G401.6 (cell line): ENCODE results near the gene TMEM9.

Experiments
- FAIRE-seq: peaks from 2 replicates; lab custom pipeline; 2012; peaks lifted over from hg19 to GRCh38; lab: Jason Lieb, UNC

TMEM9 gene

DNA sequence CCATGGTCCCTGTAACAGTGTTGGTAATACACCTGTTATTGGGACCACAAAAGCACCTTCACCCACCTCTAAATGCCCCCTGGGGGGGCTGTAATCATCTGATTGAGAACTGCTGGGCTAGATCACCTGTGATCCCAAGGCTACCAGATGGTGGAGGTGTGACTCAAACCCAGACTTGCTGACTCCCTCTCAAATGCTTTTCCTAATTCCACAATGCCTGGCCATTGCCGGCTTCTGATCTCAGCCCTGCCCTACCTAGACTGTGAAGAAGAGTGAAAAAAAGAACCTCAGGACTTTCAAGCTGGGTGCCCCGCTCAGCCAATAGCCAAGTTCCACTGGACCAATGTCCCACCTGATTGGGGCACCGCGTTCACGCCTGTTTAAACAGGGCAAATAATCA is 9.6 kb downstream of the TMEM9 start:
- FAIRE-seq, result no peak

DNA sequence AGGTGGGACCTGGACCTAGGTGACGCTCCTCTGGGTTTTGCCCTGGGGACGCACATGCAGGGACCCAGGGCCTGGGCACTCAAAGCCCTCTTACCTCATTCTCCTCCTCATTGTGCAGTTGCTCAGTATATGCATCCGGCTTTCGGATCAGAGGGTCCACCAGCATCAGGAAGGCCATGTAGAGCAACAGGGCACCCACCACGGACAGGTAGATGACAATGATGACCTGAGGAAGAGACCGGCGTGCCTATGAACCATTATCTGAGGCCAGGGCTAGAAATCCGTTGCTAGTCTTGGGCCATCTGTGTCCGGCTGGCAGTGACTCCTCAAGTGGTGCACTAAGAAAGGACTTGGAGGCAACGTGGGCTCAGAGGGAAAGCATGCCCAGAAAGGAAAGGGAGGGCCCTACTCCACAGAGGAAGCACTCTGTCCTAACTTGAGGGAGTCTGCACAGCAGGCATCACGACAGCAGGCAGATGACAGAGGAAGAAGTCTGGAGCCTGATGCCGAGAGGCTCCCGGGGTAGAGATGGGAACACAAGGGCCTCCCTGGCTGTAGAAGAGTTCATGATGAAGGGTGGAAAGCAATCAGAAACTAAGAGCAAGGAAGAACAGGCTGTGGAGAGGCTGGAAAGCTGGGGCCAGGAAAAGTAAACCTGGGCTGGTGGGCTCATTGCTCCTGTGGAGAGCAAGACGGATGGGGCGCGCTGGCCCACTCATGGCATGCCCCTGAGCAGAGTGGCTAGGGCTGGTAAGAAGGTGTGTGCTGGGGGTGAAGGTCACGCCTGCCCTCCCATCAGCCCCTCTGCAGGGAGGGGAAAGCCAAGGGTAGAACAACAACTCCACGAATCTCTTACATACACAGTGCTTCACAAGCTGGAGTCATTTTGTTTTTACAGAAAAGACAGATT is 10.3 kb downstream of the TMEM9 start:
- no peak for FAIRE-seq

DNA sequence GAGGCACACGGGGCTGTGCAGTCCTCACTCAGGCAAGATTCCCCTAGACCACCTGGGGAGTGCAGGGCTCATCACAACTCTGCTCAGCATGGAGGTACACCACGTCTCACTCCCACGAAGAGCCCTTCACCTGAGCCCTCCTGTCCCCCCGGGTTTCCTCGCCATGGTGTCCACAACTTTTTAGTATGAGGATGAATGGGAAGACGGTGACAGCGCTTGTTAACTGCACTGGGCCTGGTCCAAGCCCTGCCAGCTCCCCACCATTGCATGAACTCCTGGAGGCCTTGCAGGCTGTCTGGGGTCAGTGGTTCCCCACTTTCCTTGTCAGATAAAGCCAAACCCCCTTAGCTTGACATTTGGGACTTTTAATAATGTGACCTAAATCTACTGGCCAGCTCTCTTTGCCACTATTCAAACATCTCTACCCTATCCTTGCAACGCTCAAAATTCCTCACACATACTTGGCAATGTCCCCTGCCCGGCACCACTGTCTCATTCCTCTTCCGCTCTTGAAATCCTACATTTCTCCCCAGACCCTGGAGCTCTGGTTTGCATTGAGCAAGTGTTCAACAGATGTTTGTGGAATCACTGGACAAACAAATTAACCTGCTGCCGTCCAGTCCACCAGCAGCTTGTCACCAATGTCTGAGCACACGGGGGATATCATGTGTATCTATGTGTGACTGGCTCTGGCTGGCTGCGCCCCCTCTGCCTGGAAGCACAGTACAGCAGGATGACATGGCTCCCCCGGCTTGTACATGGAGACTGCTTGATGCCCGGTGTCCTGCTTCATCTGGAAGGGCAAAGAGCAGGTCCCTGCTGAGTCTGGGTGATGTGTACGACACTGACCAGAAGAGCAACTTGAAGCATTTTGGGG is 11.2 kb downstream of the TMEM9 start:
- FAIRE-seq, result no peak

- FAIRE-seq, result no peak
Measured at GRCh38 chr1:201142011-201142848, 12.0 kb downstream of the TMEM9 start.

DNA sequence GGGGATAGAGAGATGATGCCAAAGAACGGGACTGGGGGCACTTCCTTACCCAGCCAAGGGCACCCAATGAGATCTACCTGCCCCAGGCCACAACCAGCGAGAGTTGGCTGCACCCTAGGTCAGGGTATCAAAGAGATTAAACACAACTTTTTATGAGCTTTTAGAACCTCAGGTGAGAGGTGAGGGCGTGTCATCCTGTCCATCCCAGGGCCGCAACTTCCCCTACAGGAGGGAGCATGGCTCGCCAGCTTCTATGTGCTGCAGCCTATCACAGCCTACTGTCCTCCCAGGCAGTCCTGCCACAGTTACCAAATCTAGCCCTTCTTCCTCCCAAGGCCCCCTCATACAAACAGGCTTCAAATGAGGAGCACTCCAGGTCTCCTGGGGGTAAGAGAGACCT is 12.9 kb downstream of the TMEM9 start:
- no peak for FAIRE-seq

DNA sequence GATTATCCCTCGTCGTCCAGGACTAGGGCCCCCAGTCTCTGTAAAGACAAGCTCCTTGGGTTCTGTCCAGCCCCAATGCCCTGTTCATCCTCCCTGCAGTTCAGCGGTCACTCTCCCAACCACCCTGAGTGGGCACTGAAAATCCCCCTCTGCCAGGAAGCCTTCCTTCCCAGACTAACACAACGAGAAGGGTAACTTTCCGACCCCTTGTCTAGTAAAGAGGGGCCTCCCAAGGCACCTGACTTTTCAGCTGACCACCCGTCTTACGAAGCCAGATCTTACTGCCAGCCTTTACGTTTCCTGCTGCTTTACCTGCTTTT is 13.4 kb downstream of the TMEM9 start:
- FAIRE-seq, result no peak

DNA sequence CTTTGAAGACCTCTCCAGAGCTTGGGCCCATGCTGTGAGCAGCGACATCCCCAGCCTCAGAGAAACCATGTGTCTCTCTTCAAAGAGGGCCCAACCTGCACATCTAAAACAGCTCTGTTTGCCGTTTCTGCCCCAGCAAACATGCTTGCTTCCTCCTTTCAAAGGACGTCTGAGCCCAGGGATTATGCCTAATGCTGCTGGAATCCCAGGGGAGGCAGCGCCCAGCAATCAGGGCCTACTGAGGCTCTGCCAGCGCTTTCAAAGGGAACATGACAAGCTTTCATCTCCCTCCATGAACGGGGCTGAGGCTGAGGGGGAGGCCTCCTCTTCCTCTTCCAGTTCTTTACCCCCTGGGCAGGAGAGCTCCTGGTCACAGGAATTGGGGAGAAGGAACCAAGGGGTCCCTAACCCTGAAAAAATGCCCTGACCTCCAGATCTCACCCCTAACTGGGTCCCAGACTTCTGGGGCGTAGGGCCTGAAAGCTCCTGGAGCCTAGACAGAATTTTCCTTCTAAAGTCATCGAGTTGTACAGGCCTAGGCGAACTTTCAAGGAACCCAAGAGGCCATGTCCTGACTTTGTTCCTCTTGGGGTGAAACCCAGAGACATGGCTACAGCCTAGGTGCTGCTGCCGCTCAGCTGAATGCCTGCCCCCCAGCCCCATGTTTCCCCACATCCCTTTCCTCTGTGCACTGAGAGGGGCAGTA is 13.9 kb downstream of the TMEM9 start:
- FAIRE-seq, result no peak

DNA sequence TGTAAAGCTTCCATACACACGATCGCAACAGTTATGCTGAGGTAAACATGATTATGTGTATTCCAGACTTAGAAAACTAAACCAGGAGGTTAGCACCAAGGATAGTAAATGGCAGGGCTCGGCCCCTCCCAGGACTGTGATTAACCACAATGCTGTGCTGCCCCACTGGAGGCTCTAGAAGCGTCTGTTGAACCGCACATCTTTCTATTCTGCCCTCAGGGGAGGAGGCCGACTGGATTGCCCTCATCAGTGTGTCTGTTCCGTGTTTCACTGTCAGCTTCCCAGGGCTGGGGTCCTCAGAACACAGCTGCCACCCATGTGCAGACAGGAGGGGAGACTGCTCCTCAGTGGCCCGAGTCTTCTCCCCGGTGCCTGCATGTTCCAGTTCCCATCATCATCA is 14.5 kb downstream of the TMEM9 start:
- no peak for FAIRE-seq

- FAIRE-seq, result no peak
Measured at GRCh38 chr1:201139306-201139705, 15.0 kb downstream of the TMEM9 start.

DNA sequence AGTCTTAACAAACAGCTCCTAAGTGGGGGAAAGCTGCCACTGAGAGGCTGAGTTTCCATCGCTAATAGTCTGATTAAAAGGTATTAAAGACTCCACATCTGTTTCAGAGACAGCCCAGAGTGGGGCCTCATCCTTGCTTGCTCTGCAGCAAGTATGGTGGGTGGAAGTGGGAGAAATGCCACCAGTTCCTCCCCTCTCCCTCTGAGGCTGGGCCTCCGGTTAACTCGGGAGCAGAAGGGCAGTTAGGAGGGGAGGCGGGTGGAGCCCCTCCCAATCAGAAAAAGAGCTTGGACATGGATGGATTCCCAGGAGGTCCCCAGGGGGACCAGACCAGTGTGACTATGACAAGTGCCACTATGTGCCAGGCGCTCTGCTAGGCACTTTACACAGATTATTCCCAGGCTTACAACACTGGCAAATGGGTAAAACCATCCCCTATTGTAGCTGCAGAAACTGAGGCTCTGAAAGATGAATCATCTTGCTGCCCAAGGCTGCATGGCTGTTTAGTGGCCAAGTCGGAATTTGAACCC is 15.9 kb downstream of the TMEM9 start:
- FAIRE-seq, result no peak

DNA sequence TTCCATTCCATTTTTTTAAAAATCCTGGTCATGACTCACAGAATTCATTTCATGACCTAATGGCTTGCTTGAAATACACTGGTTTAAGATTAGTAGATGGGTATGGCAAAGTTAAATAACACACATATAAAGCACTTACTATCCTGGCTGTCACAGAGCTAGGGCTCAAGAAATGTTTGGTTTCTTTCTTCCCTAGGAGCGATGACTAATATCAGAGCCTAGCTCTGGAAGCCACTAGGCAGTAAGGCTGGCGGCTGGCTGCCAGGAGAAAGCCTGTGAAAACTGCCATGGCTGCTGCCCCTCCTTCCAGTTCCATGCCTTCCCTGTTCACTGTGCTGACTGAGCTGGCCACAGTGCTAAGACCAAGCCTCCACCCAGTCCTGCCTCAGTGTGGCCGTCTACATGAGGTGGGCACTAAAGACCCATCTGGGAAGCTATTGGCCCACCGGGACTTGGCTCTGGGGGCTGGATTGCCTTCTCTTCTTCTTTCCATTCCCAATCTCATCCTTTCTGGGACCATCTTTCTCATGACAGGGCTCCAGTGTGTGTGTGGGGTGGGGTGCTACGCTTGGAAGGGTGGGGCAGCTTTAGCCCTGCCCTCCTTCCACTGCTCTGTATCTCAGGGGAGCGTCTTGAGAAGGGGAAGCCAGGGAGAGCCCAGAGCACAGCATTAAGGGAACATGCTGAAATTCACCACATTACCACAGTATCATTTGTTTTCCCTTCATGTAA is 16.5 kb downstream of the TMEM9 start:
- FAIRE-seq, result no peak

DNA sequence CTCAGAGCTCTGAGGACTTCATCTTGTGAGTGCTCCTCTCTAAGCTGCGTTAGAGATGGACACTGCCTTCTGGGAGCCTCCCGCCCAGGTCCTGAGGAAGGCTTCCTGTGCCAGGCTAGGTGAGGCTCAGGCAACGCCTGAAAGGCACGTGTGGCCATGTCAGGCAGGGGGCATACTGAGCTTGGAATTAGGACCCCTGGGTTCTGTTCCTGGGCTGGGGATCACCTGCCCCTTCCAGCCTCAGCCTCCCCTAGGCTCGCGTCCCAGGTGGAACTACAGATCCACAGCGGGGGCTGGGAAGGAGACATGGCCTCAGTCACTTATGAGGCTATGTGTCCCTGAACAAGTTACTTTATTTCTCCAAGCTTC is 17.3 kb downstream of the TMEM9 start:
- FAIRE-seq, result no peak

DNA sequence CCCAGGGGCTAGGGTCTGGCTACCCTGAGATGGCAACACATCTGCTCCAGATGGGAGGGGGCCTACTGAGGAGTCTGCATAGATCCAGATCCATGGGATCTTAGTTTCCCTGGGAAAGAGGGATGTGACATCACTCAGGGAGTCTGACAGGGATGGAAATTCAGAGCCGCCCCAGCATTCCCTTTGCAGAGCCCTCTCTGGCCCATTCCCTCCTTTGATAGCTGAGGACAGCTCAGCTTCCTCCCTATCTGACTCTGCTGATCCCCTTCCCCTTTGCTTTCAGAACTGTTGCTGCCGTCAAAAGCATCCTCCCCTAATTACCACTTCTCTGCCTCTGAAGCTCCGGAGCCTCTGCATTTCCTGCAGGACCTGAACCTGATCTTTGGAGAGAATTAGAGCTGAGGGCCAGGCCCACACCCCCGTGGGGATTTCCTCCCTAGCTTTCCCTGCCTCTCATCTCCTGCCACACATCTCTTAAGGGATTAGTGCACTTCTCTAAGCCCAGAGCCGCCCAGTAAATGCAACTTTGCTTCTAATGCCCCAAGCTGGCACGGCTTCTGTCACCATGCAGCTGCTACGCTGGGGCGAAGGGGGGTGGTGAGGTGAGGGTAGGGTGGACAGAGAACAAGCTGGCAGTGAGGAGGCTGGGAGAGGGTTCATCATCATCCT is 17.8 kb downstream of the TMEM9 start:
- no peak for FAIRE-seq

DNA sequence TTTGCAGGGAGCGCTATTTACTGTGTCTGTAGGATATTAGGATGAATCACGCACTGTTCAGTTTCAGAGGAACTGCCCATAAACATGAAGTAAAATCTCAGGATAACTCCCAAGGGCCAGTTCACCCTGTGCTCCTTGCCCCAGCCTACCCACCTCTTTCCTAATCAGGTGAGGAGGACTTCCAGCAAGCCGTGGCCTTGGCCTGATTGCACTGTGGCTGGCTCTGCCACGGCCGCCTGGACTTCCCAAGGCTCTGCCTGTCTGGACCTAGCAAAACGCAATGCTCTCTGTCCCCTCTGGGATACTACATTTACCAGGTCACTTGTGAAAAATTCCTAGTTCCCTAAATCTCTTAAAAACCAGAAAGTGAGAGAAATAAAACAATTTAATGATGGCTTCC is 19.9 kb downstream of the TMEM9 start:
- FAIRE-seq, result no peak

DNA sequence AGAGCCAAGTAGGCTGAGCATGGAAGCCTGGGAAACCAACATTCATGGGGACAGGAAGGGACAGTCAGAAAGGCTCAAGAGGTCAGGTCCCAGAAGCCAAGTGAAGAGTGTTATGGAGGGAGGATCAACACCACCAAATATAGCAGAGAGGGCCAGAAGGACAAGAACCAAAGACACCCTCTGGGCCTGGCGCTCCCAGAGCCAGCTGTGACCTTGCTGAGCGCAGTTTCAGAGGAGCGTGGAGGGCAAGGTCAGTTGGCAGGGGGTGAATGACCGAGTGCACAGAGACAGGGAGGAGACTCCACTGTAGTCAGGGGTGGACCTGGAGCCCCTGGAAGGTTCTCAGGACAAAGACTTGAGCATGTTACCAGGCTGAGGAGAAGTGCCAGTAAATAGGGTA is 22.9 kb downstream of the TMEM9 start:
- FAIRE-seq, result no peak

DNA sequence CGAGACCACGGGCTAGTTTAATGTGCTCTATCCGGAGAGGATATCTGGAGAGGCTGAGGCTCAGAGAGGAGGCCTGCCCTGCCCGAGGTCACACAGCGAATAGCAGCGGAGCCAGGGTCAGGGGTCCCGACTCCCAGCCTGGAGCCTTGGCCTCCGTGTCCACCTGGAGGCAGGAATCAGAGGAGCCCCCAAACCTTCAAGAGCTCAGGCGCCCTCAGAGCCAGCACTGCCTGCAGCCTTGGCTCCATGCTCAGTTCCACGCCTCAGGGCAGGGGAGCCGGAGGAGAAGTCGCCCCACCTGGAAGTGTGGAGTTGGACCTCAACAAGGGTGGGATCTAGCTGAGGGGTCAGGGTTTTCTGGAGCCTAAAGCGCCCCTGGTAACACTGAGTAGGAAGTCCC is 25.3 kb downstream of the TMEM9 start:
- no peak for FAIRE-seq

DNA sequence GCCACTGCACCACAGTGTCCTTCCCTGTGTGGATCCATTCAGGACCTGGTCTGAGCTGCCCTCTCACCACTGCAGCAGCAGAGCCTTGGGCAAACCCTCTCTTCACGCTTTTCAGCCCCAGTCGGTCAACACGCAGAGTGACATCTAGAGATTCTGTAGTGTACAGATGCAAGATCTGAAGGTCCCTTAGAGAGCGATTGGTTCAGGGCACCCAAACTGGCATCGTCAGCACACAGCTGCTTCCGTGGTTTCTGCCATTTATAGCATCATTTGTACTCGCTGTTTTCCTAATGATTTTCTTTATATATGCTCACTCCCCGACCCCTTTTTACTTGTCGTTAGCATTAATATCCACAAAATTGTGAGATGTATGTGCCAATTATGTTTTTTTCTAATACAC is 25.8 kb downstream of the TMEM9 start:
- FAIRE-seq, result no peak

GRCh38 chr1:201127755-201128455 is 26.4 kb downstream of the TMEM9 start:
- FAIRE-seq, result no peak

DNA sequence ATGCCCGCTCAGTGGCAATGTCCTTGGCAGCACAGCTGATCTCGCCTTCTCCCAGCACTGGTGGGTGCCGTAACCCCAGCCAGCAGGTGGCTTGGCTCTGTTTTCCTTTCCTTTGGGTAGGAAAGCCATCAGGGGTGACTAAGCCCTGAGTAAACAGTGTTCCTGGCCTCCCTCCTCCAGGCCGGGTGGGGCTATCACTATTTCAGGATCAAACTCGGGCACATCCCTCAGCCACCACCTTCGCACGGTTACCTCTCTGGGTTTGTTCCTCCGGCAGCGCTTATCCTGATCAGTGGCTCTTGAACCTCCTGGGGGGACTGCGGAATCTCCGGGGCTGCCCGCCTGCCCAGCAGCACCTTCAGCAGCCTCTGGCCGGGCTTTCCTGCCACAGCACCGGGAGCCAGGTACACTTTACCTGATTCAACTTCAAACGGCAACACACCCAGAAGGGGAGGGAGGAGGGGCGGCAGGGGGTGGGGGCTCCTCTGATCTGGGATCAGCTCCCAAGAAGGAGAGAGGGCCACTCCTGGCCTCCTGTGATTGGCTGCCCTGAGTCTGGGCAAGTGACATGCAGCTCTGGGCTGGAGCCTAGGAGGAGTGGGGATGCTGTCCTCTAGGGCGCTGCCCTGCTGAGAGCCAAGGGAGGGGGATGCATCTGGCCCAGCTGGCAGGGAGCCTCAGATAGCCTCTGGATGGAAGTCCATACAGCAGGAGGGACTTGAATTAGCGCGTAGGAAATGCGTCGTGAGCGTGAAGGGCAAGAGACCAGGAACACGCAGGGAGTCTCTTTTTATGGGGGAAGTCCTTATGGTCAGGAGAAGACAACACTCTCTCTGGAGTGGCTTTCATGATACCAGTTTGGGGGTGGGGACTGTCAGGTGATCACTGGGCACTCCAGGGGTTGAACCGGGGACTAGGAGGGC is 27.2 kb downstream of the TMEM9 start, which contains the start of gene ASCL5:
Gene ASCL5, minus strand, starts transcription at position 353 of the 923 bp plus-strand sequence. CDS start 11,812 bp downstream, outside the sequence.
- no peak for FAIRE-seq
